HFFc6 (cell line): ENCODE data around the gene FPR1. TPM values are rescaled to one million over a fixed set of nuclear protein-coding genes. Genes with fewer than 3 reads are reported as not detected.
"Not testable (repeated sequence)": the region's sequence is repeated elsewhere in the genome, so short reads cannot be mapped to it uniquely, and the experiment has no call there.

Experiments used
- DNase-seq: peaks from one replicate; pipeline ENCODE4 v3.0.0-alpha.2; 2018
- H3K27ac Mint-ChIP-seq: 2 replicates; pipeline ENCODE4 v1.8.0; 2020; ENCODE audit warnings: mild to moderate bottlenecking, mixed read lengths
- H3K27me3 Mint-ChIP-seq: 2 replicates; pipeline ENCODE4 v1.8.0; 2021; ENCODE audit warnings: mild to moderate bottlenecking, moderate library complexity, mixed read lengths; ENCODE audit not compliant: insufficient read depth
- H3K36me3 Mint-ChIP-seq: 2 replicates; pipeline ENCODE4 v1.8.0; 2021; ENCODE audit warnings: low read depth, mixed read lengths
- H3K4me1 Mint-ChIP-seq: 2 replicates; pipeline ENCODE4 v1.8.0; 2020; ENCODE audit warnings: low read depth, mixed read lengths
- H3K4me3 Mint-ChIP-seq: 2 replicates; pipeline ENCODE4 v1.8.0; 2020; ENCODE audit warnings: mild to moderate bottlenecking, moderate library complexity, mixed read lengths
- H3K9me3 Mint-ChIP-seq: 2 replicates; pipeline ENCODE4 v1.8.0; 2020; ENCODE audit warnings: mild to moderate bottlenecking, mixed read lengths
- total RNA-seq, 6 experiments: library from RNA; stranded (reverse); fragmentation: NEBNext Ultra II Directional; extraction: Animal tissue kit (Norgen Biotek cat#: 25700); gene quantifications; 2 replicates in 1 of 6; 3 replicates in 5 of 6; pipeline ENCODE4 v1.2.3, GENCODE V29; 2021
- TF ChIP-seq, protein P1 (sequence below): fragments of 200-600 bp; sonication (generic); IDR thresholded peaks from 2 replicates; pipeline ENCODE4 v1.5.0; 2021; ENCODE audit warnings: antibody characterized with exemption, mild to moderate bottlenecking

The FPR1 gene
- total RNA-seq, 6 experiments from 2014 or later: 0.26 to 0.53 (median 0.34) TPM; not detected in 1

GRCh38 chr19:51777570-51778462, 26.1 kb upstream of the FPR1 start:
- Mint-ChIP-seq H3K9me3 (no peaks in the 10 kb centered on the region), H3K27ac (no peak overlapping the region), H3K27me3 (peaks cover 12% of the 10 kb centered on the region), H3K4me1 (peaks cover 12% of the 10 kb centered on the region), H3K36me3 (no peaks in the 10 kb centered on the region), H3K4me3 (peak overlapping the region; percentile 55)
- DNase-seq: peak; percentile 67
- TF ChIP-seq, protein P1, sequence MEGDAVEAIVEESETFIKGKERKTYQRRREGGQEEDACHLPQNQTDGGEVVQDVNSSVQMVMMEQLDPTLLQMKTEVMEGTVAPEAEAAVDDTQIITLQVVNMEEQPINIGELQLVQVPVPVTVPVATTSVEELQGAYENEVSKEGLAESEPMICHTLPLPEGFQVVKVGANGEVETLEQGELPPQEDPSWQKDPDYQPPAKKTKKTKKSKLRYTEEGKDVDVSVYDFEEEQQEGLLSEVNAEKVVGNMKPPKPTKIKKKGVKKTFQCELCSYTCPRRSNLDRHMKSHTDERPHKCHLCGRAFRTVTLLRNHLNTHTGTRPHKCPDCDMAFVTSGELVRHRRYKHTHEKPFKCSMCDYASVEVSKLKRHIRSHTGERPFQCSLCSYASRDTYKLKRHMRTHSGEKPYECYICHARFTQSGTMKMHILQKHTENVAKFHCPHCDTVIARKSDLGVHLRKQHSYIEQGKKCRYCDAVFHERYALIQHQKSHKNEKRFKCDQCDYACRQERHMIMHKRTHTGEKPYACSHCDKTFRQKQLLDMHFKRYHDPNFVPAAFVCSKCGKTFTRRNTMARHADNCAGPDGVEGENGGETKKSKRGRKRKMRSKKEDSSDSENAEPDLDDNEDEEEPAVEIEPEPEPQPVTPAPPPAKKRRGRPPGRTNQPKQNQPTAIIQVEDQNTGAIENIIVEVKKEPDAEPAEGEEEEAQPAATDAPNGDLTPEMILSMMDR: peak; percentile 89

DNA sequence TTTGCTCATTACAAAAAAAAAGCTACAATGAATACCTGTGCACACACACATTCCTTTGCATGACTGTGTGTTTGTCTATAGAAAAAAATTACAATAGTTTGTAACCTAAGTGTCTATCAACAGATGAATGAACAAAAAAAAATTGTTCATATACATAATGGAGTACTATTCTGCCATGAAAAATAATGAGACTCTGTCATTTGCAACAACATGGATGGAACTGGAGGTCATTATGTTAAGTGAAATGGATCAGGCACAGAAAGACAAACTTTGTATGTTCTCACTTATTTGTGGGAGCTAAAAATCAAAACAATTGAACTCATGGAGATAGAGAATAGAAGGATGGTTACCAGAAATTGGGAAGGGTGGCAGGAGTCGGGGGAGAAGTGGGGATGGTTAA, 24.9 kb upstream of the FPR1 start:
- H3K9me3 Mint-ChIP-seq, DNase-seq, H3K27ac Mint-ChIP-seq, H3K36me3 Mint-ChIP-seq, H3K4me3 Mint-ChIP-seq: not testable (repeated sequence)
- peaks cover 12% of the 10 kb centered on the region for H3K4me1 Mint-ChIP-seq
- H3K27me3 Mint-ChIP-seq: peaks cover 14% of the 10 kb centered on the region

DNA sequence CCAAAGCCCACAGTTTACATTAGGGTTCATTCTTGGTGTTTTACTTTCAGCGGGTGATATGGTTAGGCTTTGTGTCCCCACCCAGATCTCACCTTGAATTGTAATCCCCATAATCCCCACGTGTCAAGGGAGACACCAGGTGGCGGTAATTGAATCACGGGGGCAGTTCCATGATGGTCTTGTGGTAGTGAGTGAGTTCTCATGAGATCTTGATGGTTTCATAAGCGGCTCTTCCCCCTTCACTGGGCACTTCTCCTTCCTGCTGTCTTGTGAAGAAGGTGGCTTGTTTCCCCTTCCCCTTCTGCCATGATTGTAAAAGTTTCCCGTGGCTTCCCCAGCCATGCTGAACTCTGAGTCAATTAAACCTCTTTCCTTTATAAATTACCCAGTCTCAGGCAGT, 21.3 kb upstream of the FPR1 start:
- no peaks in the 10 kb centered on the region for H3K9me3 Mint-ChIP-seq
- peaks cover 24% of the 10 kb centered on the region for H3K27me3 Mint-ChIP-seq
- H3K4me1 Mint-ChIP-seq: peaks cover 6% of the 10 kb centered on the region
- no peak for DNase-seq
- TF ChIP-seq, protein P1: no peak
- no peaks in the 10 kb centered on the region for H3K36me3 Mint-ChIP-seq
- H3K27ac Mint-ChIP-seq: no peak overlapping the region
- H3K4me3 Mint-ChIP-seq: no peak overlapping the region

DNA sequence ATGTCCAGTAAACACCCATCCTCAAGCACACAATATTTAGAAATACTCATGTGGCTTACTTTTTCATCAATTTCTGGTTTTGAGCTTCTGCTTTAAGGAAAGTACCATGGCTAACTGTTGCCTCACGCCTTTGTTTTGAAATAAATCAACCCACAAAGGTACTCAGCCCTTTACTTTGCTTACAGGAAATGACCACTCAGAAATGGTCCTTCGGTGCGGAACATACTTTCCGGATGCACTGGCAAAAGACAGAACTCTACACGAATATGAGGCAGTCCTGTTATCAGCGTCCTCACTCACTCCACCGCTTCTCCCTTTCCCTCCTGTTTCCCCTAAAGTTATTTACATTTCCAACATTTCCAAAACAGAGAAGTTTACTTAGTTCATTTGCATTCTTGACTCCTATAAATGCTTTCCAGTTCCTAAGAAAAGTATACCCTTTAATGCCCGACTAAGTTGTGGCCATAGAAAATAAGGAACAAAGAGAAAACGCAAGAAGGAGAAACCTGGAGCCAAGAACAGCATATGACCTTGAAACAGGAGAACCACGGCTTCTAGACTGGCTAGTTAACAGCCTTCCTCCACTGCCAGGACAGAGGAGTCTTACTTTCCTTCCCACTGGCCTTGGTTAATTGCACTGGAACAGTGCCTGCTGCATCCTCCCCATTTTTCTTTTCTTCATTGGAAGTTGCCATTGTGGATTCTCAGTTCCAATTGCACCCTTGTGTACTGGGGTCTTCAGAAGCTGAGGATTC, 19.9 kb upstream of the FPR1 start:
- no peak for DNase-seq
- Mint-ChIP-seq H3K4me1 (no peaks in the 10 kb centered on the region), H3K27me3 (peaks cover 27% of the 10 kb centered on the region), H3K27ac (no peak overlapping the region), H3K9me3 (no peaks in the 10 kb centered on the region), H3K4me3 (no peak overlapping the region), H3K36me3 (no peaks in the 10 kb centered on the region)
- TF ChIP-seq, protein P1: no peak

DNA sequence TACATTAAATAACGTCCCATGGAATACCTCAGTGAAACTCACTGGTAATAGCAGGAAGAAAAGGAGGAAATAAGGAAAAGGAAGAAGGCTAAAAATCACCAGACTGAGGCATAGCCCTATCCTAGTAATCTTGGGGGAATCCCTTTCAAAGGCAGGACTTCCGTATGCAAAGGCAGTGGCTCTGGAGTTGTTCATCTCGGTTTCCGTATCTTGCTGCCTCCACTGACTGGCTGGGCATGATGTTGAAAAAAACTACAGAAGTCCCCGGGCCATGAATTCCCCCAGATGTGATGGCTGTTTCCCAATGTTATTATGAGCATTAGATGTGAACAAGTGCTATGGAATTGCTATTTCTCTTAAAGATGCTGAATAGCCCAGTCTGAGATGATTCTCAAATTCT, 14.8 kb upstream of the FPR1 start:
- Mint-ChIP-seq H3K4me1 (no peaks in the 10 kb centered on the region; the same call in 1 of the 2 replicates), H3K36me3 (no peaks in the 10 kb centered on the region), H3K27me3 (peaks cover 31% of the 10 kb centered on the region), H3K9me3 (peaks cover 4% of the 10 kb centered on the region; the same call in 1 of the 2 replicates), H3K4me3 (no peak overlapping the region), H3K27ac (no peak overlapping the region)
- TF ChIP-seq, protein P1: no peak
- DNase-seq: no peak

- Mint-ChIP-seq H3K27me3 (peaks cover 32% of the 10 kb centered on the region), H3K36me3 (no peaks in the 10 kb centered on the region), H3K4me1 (no peaks in the 10 kb centered on the region; the same call in 1 of the 2 replicates), H3K27ac (no peak overlapping the region), H3K9me3 (peaks cover 4% of the 10 kb centered on the region; the same call in 1 of the 2 replicates), H3K4me3 (no peak overlapping the region)
- TF ChIP-seq, protein P1: no peak
- no peak for DNase-seq
Measured at GRCh38 chr19:51765086-51765485, 13.4 kb upstream of the FPR1 start.
